Astrocyte (in vitro differentiated cells and primary cell): ENCODE results near the gene MKKS.

Experiments
- EZH2 ChIP-seq: IDR thresholded peaks from 2 replicates; pipeline ENCODE4 v1.6.1; 2012; ENCODE audit warnings: mild to moderate bottlenecking, low read length, inconsistent platforms; ENCODE audit not compliant: insufficient read depth
- TF ChIP-seq, protein P1 (sequence below): IDR thresholded peaks from 2 replicates; pipeline ENCODE4 v1.5.1; 2011; ENCODE audit warnings: low read depth, mild to moderate bottlenecking, inconsistent platforms, low read length, moderate library complexity; ENCODE audit not compliant: insufficient read depth

DNA sequence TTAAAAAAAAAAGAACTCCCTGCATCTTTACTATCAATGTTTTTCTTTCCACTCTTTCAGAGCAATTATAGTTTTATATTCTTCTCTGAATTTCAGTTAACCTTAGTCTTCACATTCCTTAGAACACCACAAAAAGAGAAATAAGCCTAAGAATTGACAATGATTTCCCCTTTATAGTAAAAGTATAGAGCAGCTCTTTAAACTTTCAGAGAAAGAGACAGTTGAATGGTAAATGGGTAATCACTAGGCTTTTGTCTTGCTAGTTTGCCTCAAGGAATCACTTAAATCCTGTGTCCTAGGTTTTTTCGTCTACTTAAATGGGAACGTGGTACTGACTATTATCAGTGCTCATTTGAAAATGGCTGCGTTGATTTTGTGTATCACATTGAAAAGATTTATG, 32.8 kb upstream of the MKKS start:
- TF ChIP-seq, protein P1, sequence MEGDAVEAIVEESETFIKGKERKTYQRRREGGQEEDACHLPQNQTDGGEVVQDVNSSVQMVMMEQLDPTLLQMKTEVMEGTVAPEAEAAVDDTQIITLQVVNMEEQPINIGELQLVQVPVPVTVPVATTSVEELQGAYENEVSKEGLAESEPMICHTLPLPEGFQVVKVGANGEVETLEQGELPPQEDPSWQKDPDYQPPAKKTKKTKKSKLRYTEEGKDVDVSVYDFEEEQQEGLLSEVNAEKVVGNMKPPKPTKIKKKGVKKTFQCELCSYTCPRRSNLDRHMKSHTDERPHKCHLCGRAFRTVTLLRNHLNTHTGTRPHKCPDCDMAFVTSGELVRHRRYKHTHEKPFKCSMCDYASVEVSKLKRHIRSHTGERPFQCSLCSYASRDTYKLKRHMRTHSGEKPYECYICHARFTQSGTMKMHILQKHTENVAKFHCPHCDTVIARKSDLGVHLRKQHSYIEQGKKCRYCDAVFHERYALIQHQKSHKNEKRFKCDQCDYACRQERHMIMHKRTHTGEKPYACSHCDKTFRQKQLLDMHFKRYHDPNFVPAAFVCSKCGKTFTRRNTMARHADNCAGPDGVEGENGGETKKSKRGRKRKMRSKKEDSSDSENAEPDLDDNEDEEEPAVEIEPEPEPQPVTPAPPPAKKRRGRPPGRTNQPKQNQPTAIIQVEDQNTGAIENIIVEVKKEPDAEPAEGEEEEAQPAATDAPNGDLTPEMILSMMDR = no peak
- no peak for TF ChIP-seq EZH2
